A549 (cell line): ENCODE data around the gene BAHD1. TPM values are rescaled to one million over a fixed set of nuclear protein-coding genes. Genes with fewer than 3 reads are reported as not detected.

Experiments used
- ATAC-seq, 2 experiments: fragments of 200-7000 bp in 1 of 2; fragments of >200 bp in 1 of 2; cut with Nextera tagmentation in 1 of 2; cut with Tn5 transposase in 1 of 2; 3 replicates each; pipeline versions ENCODE4 v1.8.0 to v1.9.1; 2018 to 2020; ENCODE audit warnings: mild to moderate bottlenecking in 1 of 2, moderate library complexity in 1 of 2
- CTCF ChIA-PET: fragments of 300-600 bp; sonication (Branson Sonifier 250); formaldehyde crosslinking; extraction: SDS; loops from one replicate; lab custom pipeline; 2021; ENCODE audit warnings: antibody characterized with exemption, inconsistent platforms; lab: Yijun Ruan, JAX
- POLR2A ChIA-PET: fragments of 350-600 bp; formaldehyde crosslinking; extraction: SDS; loops from one replicate; lab custom pipeline; 2021; ENCODE audit warnings: antibody characterized with exemption, inconsistent platforms; lab: Yijun Ruan, JAX
- DNase-seq, 2 experiments: peaks; one replicate each; pipeline versions ENCODE4 v3.0.0 to v3.0.0-alpha.2; 2011 to 2016; ENCODE audit warnings: low read depth in 1 of 2, low spot score in 1 of 2
- FAIRE-seq: peaks from 2 replicates; lab custom pipeline; 2011; peaks lifted over from hg19 to GRCh38; lab: Jason Lieb, UNC
- H3K27ac ChIP-seq, 2 experiments: fragments of >200 bp; sonication (Bioruptor Twin); formaldehyde crosslinking; 3 replicates each; pipeline ENCODE4 v1.5.1; 2016 to 2017
- H3K4me1 ChIP-seq: fragments of >200 bp; sonication (Bioruptor Twin); formaldehyde crosslinking; 3 replicates; pipeline ENCODE4 v1.6.1; 2016
- H3K4me2 ChIP-seq: fragments of >200 bp; sonication (Bioruptor Twin); formaldehyde crosslinking; 3 replicates; pipeline ENCODE4 v1.6.1; 2016
- H3K4me3 ChIP-seq: fragments of >200 bp; sonication (Bioruptor Twin); formaldehyde crosslinking; 3 replicates; pipeline ENCODE4 v1.5.1; 2016
- H3K9me3 ChIP-seq: fragments of >200 bp; sonication (Bioruptor Twin); formaldehyde crosslinking; 3 replicates; pipeline ENCODE4 v1.6.1; 2016
- BHLHE40 ChIP-seq: IDR thresholded peaks from 2 replicates; pipeline ENCODE4 v1.6.1; 2012; ENCODE audit warnings: low read depth, low read length, inconsistent platforms
- CHD4 ChIP-seq: fragments of 200-600 bp; sonication (generic); IDR thresholded peaks from 2 replicates; pipeline ENCODE4 v1.6.1; 2016; ENCODE audit warnings: antibody characterized with exemption, mild to moderate bottlenecking, borderline replicate concordance
- CTCF ChIP-seq: fragments of >200 bp; sonication (Bioruptor Twin); formaldehyde crosslinking; IDR thresholded peaks from 3 replicates; pipeline ENCODE4 v1.5.1; 2016
- EP300 ChIP-seq, 2 experiments: fragments of >200 bp; sonication (Bioruptor Twin); formaldehyde crosslinking; IDR thresholded peaks; 2 replicates in 1 of 2; 3 replicates in 1 of 2; pipeline ENCODE4 v1.6.1; 2016 to 2017
- ESRRA ChIP-seq: fragments of 150-350 bp; IDR thresholded peaks from 2 replicates; pipeline ENCODE4 v1.6.1; 2014; ENCODE audit warnings: mild to moderate bottlenecking, low read length, borderline replicate concordance
- FOSL2 ChIP-seq, 2 experiments: fragments of 450-650 bp in 1 of 2; fragments of >200 bp in 1 of 2; sonication (Bioruptor Twin) in 1 of 2; formaldehyde crosslinking; IDR thresholded peaks; 2 replicates each; pipeline versions ENCODE4 v1.5.0 to v1.6.1; 2016 to 2020; ENCODE audit warnings: mild to moderate bottlenecking in 1 of 2, moderate library complexity in 1 of 2
- FOXS1 ChIP-seq: fragments of 250-450 bp; sonication (Bioruptor Pico); IDR thresholded peaks from 2 replicates; pipeline ENCODE4 v1.5.0; 2020; ENCODE audit warnings: mild to moderate bottlenecking, moderate library complexity
- HOXB13 ChIP-seq: fragments of 250-450 bp; sonication (Bioruptor Pico); IDR thresholded peaks from 2 replicates; pipeline ENCODE4 v1.5.0; 2020; ENCODE audit warnings: low read depth, mild to moderate bottlenecking, moderate library complexity
- HOXB5 ChIP-seq: fragments of 250-450 bp; sonication (Bioruptor Pico); IDR thresholded peaks from 2 replicates; pipeline ENCODE4 v1.5.0; 2020; ENCODE audit warnings: mild to moderate bottlenecking, moderate library complexity
- JUN ChIP-seq, 2 experiments: fragments of >200 bp; sonication (Bioruptor Twin); formaldehyde crosslinking; IDR thresholded peaks; 2 replicates in 1 of 2; 3 replicates in 1 of 2; pipeline ENCODE4 v1.6.1; 2016 to 2017
- KDM1A ChIP-seq: fragments of 200-600 bp; sonication (generic); IDR thresholded peaks from 2 replicates; pipeline ENCODE4 v1.6.1; 2016; ENCODE audit warnings: low read depth, mild to moderate bottlenecking
- KDM5A ChIP-seq: fragments of 200-600 bp; sonication (generic); IDR thresholded peaks from 2 replicates; pipeline ENCODE4 v1.6.1; 2016; ENCODE audit warnings: antibody characterized with exemption, mild to moderate bottlenecking
- MAZ ChIP-seq: fragments of 150-350 bp; IDR thresholded peaks from 2 replicates; pipeline ENCODE4 v1.6.1; 2014; ENCODE audit warnings: antibody characterized with exemption, low read depth, low read length, borderline replicate concordance
- NFE2L2 ChIP-seq: fragments of 150-350 bp; conservative IDR thresholded peaks from 2 replicates; pipeline ENCODE4 v1.6.1; 2014; ENCODE audit warnings: low read length
- NPAS2 ChIP-seq: fragments of 250-450 bp; sonication (Bioruptor Pico); IDR thresholded peaks from 2 replicates; pipeline ENCODE4 v1.8.0; 2022; ENCODE audit warnings: mild to moderate bottlenecking, moderate library complexity, borderline replicate concordance
- PBX3 ChIP-seq: IDR thresholded peaks from 2 replicates; pipeline ENCODE4 v1.6.1; 2012
- POLR2A ChIP-seq: IDR thresholded peaks from 2 replicates; pipeline ENCODE4 v1.6.1; 2012; ENCODE audit warnings: mild to moderate bottlenecking, low read length
- POLR2AphosphoS2 ChIP-seq: conservative IDR thresholded peaks from 2 replicates; pipeline ENCODE4 v1.6.1; 2012; ENCODE audit warnings: low read length, improper control_type of control experiment, inconsistent platforms
- REST ChIP-seq: fragments of 200-600 bp; sonication (generic); IDR thresholded peaks from 2 replicates; pipeline ENCODE4 v1.6.1; 2016; ENCODE audit warnings: antibody characterized with exemption, mild to moderate bottlenecking, moderate library complexity
- RFX5 ChIP-seq: fragments of 450-650 bp; IDR thresholded peaks from 2 replicates; pipeline ENCODE4 v1.7.1; 2014; ENCODE audit warnings: antibody characterized with exemption, mild to moderate bottlenecking, moderate library complexity
- USF2 ChIP-seq: fragments of 450-650 bp; IDR thresholded peaks from 2 replicates; pipeline ENCODE4 v1.6.1; 2014; ENCODE audit warnings: antibody characterized with exemption
- ZNF302 ChIP-seq: fragments of 250-450 bp; sonication (Bioruptor Pico); IDR thresholded peaks from 2 replicates; pipeline ENCODE4 v1.9.0; 2021; ENCODE audit warnings: inconsistent platforms, mild to moderate bottlenecking, moderate library complexity
- ZSCAN20 ChIP-seq: fragments of 250-450 bp; sonication (Bioruptor Pico); IDR thresholded peaks from 2 replicates; pipeline ENCODE4 v1.8.0; 2022; ENCODE audit warnings: mild to moderate bottlenecking, moderate library complexity
- WGBS: methylation state at CpG from one replicate; pipeline ENCODE4 v1.1.6; 2017; ENCODE audit errors: missing lambda C conversion rate; 5-methylcytosine and 5-hydroxymethylcytosine counted together
- polyA plus RNA-seq, 4 experiments: library from polyadenylated mRNA; depleted of rRNA in 3 of 4; stranded (reverse); fragments of >200 nt; fragmentation: RNase III in 1 of 4; extraction: RNeasy Plus Mini Kit Qiagen cat#74134 plus additional on column Dnase treatment in 1 of 4; gene quantifications; 2 replicates in 3 of 4; 3 replicates in 1 of 4; pipeline ENCODE4 v1.2.3, GENCODE V29; 2011 to 2017

Gene BAHD1
- polyA plus RNA-seq, 2 of the 4 experiments (the other 2 are of a cell fraction): 2.3 to 11.1 TPM

GRCh38 chr15:40487816-40488682, 47.3 kb downstream of the BAHD1 start (continued):
- TF ChIP-seq PBX3 (no peak), POLR2A (no peak), HOXB5 (no peak), KDM1A (no peak), NPAS2 (no peak), KDM5A (no peak), ZNF302 (no peak), ESRRA (no peak), NFE2L2 (no peak), USF2 (no peak), EP300 (IDR thresholded peaks at IDR 0.05) (no peak), HOXB13 (CRISPR knock-in tag) (no peak)
- TF ChIP-seq, all 56 proteins: peak for 0

- 85% methylated on average over 34 of the region's 47 CpGs for WGBS
- no peaks in the 10 kb centered on the region for H3K4me1 ChIP-seq
- no peak for TF ChIP-seq CHD4
- TF ChIP-seq, all 56 proteins: peak for 0
- ChIA-PET POLR2A (no interaction called here), CTCF (interaction anchor here (0.6 kb wide), 2 partner anchors 12 to 89 kb away, joined by 3 read pairs; no protein-coding TSS in a partner anchor)
- no peak overlapping the region for H3K4me2 ChIP-seq
- FAIRE-seq: no peak
- DNase-seq: no peak
- H3K27ac ChIP-seq: no peak overlapping the region
- H3K9me3 ChIP-seq: no peaks in the 10 kb centered on the region
- no peak for ATAC-seq
- H3K4me3 ChIP-seq: no peak overlapping the region
Observed at GRCh38 chr15:40489274-40490175, 48.8 kb downstream of the BAHD1 start.

GRCh38 chr15:40493089-40493840, 52.5 kb downstream of the BAHD1 start:
- DNase-seq (no peak), ATAC-seq (no peak), FAIRE-seq (no peak)
- ChIA-PET CTCF (interaction anchor here (1.0 kb wide), 1 partner anchor 14 kb away, joined by 3 read pairs; no protein-coding TSS in a partner anchor), POLR2A (no interaction called here)
- Histone ChIP-seq H3K4me2 (no peak overlapping the region), H3K9me3 (no peaks in the 10 kb centered on the region), H3K4me1 (no peaks in the 10 kb centered on the region), H3K27ac (no peak overlapping the region), H3K4me3 (no peak overlapping the region)
- WGBS: 75% methylated on average over 8 of the region's 8 CpGs
- TF ChIP-seq ZSCAN20 (CRISPR knock-in tag): no peak
- TF ChIP-seq FOSL2 (IDR thresholded peaks at IDR 0.05): no peak
- no peak for TF ChIP-seq FOSL2 (CRISPR knock-in tag; IDR thresholded peaks at IDR 0.05)
- TF ChIP-seq RFX5: no peak
- no peak for TF ChIP-seq PBX3
- TF ChIP-seq BHLHE40: no peak
- no peak for TF ChIP-seq MAZ
- no peak for TF ChIP-seq JUN (IDR thresholded peaks at IDR 0.05)
- no peak for TF ChIP-seq CTCF
- no peak for TF ChIP-seq FOXS1 (CRISPR knock-in tag)
- TF ChIP-seq REST: no peak
- no peak for TF ChIP-seq POLR2AphosphoS2
